DMS53 (cell line): ENCODE results near the gene PPIF.
"Not testable (repeated sequence)": the region's sequence is repeated elsewhere in the genome, so short reads cannot be mapped to it uniquely, and the experiment has no call there.

ENCODE experiments used
- DNase-seq: peaks from one replicate; lab custom pipeline; 2025; lab: John Stamatoyannopoulos, UW

The PPIF gene

GRCh38 chr10:79331709-79332108 is 15.6 kb upstream of the PPIF start:
- peak; percentile 69 for DNase-seq

- DNase-seq: not testable (repeated sequence)
Measured at GRCh38 chr10:79332610-79333315, 14.5 kb upstream of the PPIF start.

- no peak for DNase-seq
Measured at GRCh38 chr10:79333513-79333912, 13.8 kb upstream of the PPIF start.

- no peak for DNase-seq
Measured at GRCh38 chr10:79334573-79334972, 12.7 kb upstream of the PPIF start.

GRCh38 chr10:79335094-79335469 is 12.2 kb upstream of the PPIF start:
- no peak for DNase-seq

- no peak for DNase-seq
Measured at GRCh38 chr10:79335470-79336235, 11.6 kb upstream of the PPIF start.

GRCh38 chr10:79336276-79336675 is 11.0 kb upstream of the PPIF start:
- DNase-seq: no peak

- no peak for DNase-seq
Measured at GRCh38 chr10:79336739-79337138, 10.5 kb upstream of the PPIF start.

GRCh38 chr10:79337783-79338469 is 9.3 kb upstream of the PPIF start:
- DNase-seq: not testable (repeated sequence)

GRCh38 chr10:79339266-79339665 is 8.0 kb upstream of the PPIF start:
- no peak for DNase-seq

- DNase-seq: no peak
Measured at GRCh38 chr10:79340646-79341244, 6.5 kb upstream of the PPIF start.

GRCh38 chr10:79342295-79342761 is 4.9 kb upstream of the PPIF start:
- DNase-seq: no peak

GRCh38 chr10:79342811-79343561 is 4.3 kb upstream of the PPIF start:
- DNase-seq: no peak

- DNase-seq: peak; percentile 99
Measured at GRCh38 chr10:79344502-79345195, 2.6 kb upstream of the PPIF start.

- DNase-seq: no peak
Measured at GRCh38 chr10:79345241-79346011, 1.8 kb upstream of the PPIF start.

GRCh38 chr10:79346012-79346340 is 1.3 kb upstream of the PPIF start:
- no peak for DNase-seq

- DNase-seq: peak; percentile 81
Measured at GRCh38 chr10:79346388-79347225, 662 bp upstream of the PPIF start.

GRCh38 chr10:79347894-79348639 is 798 bp downstream of the PPIF start:
- peak; percentile 75 for DNase-seq

- no peak for DNase-seq
Measured at GRCh38 chr10:79348640-79348988, 1.3 kb downstream of the PPIF start.
